HG03066 (cell line): ENCODE results near the gene SPPL3.

ENCODE experiments used
- ATAC-seq: cut with Tn5 transposase; IDR thresholded peaks from one replicate; pipeline ENCODE4 v1.9.1; 2021; ENCODE audit warnings: low read depth; ENCODE audit not compliant: unreplicated experiment

The SPPL3 gene

DNA sequence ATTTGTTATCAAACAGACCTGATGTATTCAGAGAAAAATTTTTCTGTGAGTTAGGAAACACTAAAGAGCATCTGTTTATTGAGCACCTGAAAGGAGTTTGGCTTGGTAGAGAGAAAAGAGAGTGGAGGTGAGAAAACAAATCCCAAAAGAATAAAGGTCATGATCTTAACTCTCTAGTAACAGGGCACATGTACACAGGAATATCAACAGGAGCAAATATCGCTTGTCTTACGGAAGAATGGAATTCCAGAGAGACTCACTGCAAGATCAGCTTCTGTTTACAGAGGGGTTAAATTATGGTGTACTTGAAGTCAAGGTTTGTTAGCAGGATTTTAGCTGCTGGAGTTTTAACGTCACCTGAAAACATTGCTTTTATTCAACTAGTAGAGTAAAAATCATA lies 78.8 kb downstream of the SPPL3 start:
- ATAC-seq, result no peak

DNA sequence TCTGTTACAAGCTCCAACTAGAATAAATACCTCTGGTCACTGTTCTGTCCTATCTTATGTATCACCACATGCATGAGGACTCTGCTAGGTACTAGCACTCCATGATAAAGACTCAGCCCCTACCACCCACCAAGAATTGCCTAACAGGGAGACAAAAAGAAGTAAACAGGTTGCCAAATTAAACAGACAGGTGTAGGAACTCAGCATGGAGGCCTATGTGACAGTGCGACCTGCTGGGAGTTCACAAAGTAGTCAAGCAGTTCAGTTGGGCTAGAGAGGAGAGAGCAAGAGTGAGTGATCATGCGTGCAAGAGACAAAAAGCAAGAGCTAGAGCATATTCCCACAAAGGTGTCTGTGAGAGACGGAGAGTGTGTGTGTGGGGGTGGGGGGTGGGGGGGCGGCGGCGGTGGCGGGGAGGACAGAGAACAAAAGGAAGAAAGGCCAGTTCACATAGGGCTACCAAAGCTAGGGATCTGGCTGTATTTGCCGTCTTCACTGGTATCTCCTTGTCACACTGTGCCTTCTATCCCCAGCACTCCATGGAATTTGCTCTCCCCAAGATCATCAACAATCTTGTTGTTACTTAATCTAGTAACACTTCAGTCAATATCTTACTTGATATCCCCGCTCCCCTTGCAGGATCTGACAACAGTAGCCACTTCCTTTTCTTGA lies 81.2 kb downstream of the SPPL3 start:
- ATAC-seq, result no peak

DNA sequence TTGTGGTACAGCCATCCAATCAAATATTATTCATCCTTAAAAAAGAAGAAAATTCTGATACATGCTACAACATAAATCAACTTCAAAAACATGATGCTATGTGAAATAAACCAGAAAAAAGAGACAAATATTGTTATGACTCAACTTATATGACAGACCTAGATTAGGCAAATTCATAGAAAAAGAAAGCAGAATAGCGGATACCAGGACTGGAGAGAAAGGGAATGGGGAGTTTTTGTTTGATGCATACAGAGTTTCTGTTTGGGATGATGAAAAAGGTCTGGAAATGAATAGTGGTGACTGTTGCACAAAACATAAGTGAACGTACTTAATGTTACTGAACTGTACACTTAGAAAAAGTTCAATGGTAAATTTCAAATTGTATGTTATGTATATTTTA lies 82.3 kb downstream of the SPPL3 start:
- ATAC-seq, result no peak

DNA sequence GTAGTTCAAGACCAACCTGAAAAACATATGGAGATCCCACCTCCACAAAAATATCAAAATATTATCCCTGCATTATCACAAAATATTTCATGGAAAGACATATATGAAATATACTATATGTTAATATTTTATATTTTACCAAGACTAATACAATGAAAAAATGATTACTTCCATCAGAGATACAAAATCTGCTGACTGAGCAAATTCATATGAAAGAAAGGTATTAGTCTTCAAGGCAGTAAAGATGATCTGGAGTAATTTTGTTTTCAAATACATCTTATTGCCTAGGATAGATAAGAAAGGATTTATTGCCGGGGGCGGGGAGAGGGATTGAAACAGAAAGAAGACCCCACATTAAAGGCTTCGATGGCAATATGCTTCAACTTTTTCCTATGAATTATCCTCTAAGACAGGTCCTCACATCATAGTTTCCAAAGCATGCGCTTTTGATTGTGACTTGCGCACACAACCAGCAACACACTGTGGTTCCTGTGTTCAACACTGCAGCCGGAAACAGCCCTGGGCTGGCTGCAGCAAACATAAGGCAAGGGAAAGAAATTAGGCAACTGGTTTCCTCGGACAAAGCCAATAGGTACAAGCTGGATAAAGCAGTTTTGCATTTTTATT lies 83.2 kb downstream of the SPPL3 start:
- no peak for ATAC-seq

DNA sequence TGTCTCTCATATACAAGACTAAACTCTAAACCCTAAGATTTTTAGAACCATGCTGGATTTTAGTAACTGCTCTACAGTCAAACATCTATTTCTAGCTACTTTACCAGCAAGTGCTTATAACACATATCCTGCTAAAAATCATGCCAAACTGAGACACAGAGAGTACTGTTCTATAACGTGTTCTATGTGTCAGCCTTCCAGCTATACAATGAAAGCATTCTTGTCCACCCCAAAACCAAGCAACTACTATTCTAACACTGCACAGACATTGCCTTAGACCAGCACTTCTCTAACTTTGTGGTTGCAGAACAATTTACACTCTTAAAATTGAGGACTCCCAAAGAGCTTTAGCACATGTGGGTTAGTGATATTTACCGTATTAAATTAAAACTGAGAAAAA lies 85.7 kb downstream of the SPPL3 start:
- no peak for ATAC-seq

DNA sequence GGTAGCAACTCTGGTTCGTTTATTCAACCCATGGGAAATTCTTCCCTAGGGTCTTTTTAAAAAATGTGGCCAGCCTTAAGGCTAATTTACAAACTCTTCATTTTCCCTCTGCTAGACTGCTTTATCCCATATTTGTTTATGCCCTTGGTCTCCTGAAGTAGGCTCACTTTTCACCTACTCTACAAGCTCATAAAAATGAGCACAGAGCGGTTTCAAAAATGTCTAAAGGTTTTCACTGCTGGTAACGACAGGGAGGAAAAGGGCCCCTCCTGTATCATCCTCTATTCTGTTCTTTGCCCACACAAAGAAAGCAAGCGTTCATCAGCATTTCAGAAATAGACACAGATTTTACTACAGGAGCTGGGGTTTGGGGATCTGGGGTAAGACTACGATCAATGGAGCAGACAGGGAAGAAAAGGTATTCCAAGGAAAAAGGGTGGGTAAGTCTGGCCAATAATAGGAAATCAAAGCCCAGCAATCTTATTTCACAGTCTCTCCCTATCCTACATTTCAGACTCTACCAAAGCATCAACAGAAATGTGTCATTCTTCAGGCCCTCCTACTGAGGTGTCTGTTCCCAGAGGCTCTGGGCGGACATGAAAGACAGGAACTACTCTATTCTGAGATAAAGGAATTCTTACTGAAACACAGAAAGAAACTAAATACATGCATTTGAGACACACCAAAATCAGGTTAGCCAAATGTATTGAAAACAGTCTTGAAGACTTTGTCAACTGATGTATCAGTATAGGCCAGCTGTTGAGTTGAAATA lies 86.4 kb downstream of the SPPL3 start:
- no peak for ATAC-seq

DNA sequence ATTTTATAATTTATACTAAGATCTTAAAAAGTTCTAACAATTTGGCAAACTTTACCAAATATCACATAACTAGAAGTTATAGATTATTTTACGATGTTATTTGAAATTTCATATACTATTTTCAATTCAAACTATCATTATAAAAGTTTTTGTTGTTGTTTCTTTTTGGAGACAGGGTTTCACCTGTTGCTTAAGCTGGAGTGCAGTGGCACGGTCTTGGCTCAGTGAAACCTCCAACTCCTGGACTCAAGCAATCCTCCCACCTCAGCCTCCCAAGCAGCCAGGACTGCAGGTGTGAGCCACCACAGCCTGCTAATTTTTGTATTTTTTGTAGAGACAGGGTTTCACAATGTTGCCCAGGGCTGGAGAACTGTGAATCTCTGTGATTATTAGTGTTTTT lies 87.8 kb downstream of the SPPL3 start:
- no peak for ATAC-seq

DNA sequence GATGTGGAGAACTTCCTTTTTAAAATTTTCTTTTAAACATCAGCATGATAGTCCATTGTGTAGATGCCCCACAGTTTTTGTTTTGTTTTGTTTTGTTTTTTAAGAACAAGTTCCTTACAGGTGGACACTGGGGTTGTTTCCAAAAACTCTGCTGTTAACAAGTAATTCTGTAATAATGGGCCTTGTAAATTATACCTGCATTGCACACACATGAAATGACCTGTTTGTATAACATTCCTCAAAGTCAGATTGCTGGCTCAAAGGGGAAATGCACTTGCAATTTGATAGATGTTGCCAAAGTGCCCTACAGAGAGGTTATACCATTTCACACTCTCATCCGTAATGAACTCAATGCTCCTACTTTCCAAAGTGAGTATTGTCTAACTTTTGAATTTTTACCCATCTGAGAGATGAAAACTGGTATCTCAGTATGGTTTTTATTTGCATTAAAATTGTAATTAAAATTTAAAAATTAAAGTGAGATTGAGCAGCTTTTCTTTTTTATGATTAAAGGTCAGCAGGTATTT lies 89.2 kb downstream of the SPPL3 start:
- ATAC-seq, result no peak

DNA sequence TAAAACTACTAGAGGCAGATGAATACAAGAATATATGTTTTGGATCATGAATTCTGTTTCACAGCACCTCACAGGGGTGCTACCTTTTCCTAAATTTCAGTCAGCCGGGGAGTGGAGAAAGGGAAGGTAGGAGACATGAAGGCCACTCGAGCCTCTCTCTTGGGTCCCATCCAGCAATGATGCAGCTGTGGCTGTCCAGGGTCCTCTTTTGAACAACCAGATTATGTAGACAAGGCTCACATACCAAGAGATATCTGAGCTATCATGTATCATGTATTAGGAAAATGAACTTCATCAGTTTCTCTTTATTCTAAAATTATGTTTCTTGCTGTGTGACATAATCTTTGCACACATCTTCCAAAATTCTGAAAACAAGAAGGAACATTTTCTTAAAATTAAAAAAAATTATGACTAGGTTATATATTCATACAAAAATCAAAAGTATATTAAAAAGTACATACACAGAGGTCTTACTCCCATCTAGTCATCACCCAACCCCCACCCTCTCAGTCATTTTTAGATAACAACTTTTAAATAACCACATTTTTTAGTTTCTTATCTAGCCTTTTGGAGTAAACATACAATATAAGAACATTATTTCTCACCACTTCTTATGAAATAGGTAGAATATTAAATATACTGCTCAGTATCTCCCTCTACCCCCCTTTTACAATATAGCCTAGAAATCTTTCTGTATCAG lies 89.8 kb downstream of the SPPL3 start:
- no peak for ATAC-seq

DNA sequence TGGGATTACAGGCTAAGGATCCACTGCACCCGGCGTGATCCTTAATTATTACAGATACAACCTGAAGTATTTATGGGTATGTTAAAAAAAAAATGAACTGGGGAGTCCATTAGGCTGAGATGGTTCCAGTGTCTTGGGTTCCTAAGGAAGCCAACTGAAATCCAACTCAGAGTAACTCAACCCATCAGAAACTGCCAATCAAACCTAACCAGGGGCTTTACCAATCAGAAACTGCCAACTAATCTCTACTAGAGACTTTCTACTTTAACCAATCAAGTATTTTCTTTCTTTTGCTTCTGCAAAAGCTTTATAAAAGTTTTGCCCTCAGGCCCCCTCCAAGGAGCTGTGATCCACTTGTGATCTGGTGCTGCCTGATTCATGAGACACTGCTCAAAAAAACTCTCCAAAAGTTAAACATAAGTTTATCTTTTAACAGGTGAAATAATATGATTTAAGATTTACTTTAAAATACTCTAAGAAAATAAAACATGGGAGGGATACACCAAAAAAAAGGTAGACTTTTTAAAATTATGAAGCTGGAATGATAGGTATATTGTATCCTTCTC lies 90.5 kb downstream of the SPPL3 start:
- ATAC-seq, result no peak

DNA sequence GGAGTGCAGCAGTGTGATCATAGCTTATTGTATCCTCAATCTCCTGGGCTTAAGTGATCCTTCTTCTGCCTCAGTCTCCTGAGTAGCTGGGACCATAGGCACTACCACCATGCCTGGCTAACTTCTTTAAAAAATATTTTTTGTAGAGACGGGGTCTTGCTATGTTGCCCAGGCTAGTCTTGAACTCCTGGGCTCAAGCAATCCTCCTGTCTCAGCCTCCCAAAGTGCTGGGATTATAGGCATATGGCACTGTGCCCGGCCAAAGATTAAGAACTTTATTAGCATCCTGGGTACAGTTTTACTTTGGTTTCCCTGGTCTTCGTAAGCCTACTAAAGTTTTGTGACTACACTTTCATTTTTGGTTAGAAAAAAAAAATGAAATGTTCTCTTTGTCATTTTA lies 94.1 kb downstream of the SPPL3 start:
- no peak for ATAC-seq

DNA sequence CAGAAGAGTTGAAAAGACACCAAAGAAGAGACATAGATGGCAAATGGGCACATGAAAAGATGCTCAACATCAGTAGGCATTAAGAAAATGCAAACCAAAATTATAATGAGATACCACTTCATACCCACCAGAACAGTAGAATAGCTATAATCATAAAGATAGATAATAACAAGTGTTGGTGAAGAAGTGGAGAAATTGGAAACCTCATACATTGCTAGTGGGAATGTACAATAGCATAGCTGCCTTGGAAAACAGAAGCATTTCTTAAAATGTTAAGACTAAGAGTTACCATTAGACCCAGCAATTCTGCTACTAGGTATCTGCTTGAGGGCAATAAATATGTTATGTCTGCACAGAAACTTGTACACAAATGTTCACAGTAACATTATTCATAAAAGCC lies 99.7 kb downstream of the SPPL3 start:
- ATAC-seq, result no peak

DNA sequence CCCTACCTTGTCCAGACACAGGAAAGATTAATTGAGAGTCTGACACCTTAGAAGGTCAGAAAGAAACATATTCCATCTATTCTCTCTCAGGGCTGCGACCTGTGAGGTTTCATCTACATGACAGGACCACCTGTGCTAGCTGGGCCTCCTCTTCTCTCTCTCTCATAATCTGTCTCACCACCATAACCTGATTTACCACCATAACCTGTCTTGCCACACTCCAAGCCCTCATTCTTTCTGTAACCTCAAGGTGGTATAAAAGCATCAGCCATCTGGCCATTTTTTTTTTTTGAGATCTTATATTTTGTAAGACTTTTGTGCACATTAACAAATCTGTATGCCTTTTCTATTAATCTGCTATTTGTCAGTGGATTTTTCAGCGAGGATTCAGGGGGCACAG lies 103.0 kb downstream of the SPPL3 start:
- no peak for ATAC-seq

DNA sequence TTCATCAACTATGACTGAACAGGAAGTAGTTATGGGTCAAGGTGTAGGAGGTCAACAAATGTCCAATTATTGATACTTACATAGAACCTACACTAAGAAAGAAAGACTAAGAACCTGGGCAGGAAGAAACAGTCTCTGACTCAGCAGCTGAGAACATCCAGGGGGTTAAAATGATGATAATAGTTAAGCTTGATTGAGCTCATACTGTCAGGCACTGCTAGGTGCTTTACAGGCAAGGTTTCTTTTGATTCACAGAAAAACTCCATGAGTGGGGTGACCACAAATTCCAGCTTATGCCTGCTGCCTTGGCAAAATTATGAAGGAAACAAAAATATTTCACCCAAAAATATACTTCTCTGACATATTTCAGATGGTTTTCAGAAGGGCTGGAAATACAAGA lies 103.5 kb downstream of the SPPL3 start:
- ATAC-seq, result no peak

DNA sequence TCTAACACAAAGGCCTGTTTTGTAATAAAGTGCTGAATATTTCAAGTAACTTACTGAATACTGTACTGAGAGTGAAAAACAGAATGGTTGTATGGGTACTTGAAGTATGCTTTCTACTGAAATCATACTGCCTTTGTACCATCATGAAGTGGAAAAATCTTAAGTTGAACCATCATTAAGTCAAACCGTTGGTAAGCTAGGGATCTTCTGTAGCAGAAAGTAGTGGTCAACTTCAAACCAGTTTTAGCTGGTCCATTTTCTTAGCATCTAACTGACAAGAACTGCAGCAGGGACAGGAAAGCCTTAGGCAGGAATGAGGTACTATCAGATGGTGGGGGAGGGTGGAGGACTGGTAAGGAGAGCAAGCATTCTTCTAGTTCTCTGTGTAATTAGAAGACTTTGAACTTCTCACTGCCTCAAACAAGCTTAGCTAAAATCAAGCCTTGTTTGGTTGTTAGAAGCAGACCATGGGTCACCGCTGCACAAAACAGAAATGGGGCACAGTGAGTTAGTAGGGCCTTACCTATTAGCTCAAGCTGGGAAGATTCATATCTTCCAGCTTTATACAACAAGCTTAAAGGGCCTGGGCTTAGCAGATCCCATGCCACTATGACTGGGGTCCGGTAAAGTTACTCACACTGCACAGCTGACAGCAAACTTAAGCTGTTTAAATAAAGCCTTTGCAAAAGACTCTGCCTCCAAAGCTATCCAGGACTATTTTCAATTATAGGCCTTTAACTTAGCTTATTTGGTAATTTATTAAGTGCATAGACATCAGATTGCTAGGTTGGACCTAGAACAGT lies 104.7 kb downstream of the SPPL3 start:
- no peak for ATAC-seq

DNA sequence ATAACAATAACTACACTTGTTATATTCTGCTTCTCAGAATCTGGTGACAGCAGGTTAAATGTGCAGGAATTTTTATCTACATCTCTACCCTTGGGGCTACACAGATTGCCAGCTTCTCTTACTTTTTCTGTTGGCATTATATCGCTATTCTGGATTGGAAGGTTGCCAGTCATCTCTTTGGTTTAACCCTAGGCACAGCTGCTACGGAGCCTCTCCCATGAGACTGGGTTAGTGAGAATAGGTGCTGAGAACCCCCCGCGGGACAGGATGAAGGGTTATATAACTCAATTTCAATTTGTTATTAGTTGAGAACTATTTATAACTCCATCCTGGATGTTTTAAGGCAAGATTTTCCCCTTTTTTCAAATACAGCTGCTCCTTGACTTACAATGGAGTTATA lies 105.5 kb downstream of the SPPL3 start:
- no peak for ATAC-seq

DNA sequence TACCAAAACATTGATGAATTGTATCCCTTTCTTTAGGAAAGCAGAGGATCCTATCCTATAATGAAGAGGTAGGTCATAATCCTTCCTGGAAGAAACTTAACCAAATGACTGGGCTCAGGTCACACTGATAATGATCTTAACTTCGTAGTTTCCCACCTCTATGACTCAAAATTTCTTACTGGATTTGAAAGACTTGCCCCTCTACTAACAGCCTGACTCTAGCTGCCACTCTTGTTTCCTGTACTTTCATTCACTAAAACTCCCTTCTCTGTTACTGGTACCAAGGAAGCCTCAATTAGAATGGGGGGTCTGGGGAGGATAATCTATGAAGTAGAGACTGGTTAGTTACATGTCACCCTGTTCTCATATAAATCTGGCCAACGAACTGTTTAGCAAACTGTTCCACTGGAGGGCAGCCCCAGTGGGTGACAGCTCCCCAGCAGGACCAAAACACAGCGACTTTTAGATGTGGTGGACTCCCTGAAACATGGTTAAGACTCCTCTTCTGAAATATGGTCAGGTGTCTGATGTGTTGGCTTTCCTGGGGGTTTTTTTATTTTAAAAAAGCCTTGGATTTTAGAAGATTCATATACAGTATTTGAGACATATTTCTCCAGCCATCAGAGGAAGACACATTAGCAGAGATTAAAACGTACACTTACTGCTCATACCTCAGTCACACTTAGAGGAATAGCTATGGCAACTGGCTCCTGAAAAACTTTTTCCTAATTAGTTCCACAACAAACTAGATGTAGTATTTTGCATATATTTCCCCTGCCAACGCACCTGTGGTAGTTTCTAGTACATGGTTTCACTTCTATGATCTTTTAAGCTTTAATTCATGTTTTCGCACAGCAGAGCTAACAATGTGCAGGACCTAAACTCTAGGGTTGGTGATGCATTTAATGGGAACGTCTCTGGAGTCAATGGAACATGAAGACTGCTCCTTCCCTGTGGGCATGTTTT lies 106.2 kb downstream of the SPPL3 start:
- no peak for ATAC-seq

DNA sequence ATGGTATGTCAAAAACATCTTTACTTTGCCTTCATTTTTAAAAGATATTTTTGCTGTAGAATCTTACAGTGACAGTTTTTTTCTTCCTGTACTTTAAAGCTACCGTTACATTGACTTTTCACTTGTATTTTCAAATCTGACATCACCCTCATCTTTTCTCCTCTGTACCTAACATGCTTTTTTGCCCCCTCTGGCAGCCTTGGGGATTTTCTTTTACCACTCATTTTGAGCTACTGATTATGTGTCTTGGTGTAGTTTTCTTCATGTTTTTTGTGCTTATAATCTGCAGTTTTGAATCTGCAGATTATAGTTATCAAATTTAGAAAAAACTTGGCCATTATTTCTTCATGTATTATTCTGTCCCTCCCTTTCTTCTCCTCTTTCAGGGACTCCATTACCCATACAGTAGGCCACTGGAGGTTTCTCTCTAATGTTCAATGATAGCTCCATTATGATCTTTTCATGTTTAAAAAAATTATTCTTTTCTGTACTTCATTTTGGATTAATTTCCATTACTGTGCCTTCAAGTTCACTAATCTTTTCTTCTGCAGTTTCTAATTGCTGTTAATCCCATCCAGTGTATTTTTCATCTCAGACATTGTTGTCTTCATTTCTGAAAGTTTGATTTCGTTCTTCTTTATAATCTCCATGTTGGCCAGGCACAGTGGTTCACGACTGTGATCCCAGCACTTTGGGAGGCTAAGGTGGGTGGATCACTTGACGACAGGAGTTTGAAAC lies 108.5 kb downstream of the SPPL3 start:
- no peak for ATAC-seq
